IMR-90 (cell line): ENCODE measurements around the gene GRAMD4. TPM values are rescaled to one million over a fixed set of nuclear protein-coding genes. Genes with fewer than 3 reads are reported as not detected.

Experiments
- ATAC-seq: fragments of 200-7000 bp; cut with Tn5 transposase; 2 replicates; pipeline ENCODE4 v1.9.1; 2020; ENCODE audit warnings: low read depth, mild to moderate bottlenecking, moderate library complexity
- BruUV-seq: library from RNA; stranded (reverse); fragments of 400-500 nt; replicated peaks from 2 replicates; lab custom pipeline; 2021; lab: Mats Ljungman, UMichigan
- CTCF ChIA-PET: fragments of 300-600 bp; formaldehyde crosslinking; extraction: SDS; loops from one replicate; lab custom pipeline; 2021; ENCODE audit warnings: antibody characterized with exemption; lab: Yijun Ruan, JAX
- POLR2A ChIA-PET: fragments of 300-600 bp; sonication (Branson Sonifier 250); formaldehyde crosslinking; loops from one replicate; lab custom pipeline; 2022; ENCODE audit warnings: antibody characterized with exemption; ENCODE audit not compliant: unreplicated experiment; lab: Charles Lee
- DNase-seq: peaks from one replicate; pipeline ENCODE4 v3.0.0; 2013
- H2AFZ ChIP-seq: replicated peaks from 2 replicates; pipeline ENCODE3; 2013; ENCODE audit warnings: low read length, mild to moderate bottlenecking; ENCODE audit not compliant: poor library complexity
- H2AK5ac ChIP-seq: 2 replicates; pipeline ENCODE4 v1.6.1; 2013; ENCODE audit warnings: low read depth, low read length, inconsistent platforms
- H2AK9ac ChIP-seq: replicated peaks from 2 replicates; pipeline ENCODE3; 2013; ENCODE audit warnings: mild to moderate bottlenecking, low read depth, low read length, moderate library complexity; ENCODE audit not compliant: poor library complexity
- H2BK120ac ChIP-seq: 2 replicates; pipeline ENCODE4 v1.6.1; 2013; ENCODE audit warnings: low read depth, low read length, inconsistent platforms
- H2BK15ac ChIP-seq: 3 replicates; pipeline ENCODE4 v1.6.1; 2013; ENCODE audit warnings: low read depth, low read length, inconsistent platforms
- H2BK20ac ChIP-seq: 2 replicates; pipeline ENCODE4 v1.6.1; 2013; ENCODE audit warnings: low read depth, mild to moderate bottlenecking, inconsistent platforms, low read length, moderate library complexity
- H2BK5ac ChIP-seq: 2 replicates; pipeline ENCODE4 v1.6.1; 2013; ENCODE audit warnings: mild to moderate bottlenecking, low read depth, low read length, inconsistent platforms; ENCODE audit not compliant: poor library complexity, severe bottlenecking
- H3K14ac ChIP-seq: replicated peaks from 2 replicates; pipeline ENCODE4 v1.6.1; 2013; ENCODE audit warnings: low read depth, low read length, inconsistent platforms
- H3K18ac ChIP-seq: 2 replicates; pipeline ENCODE4 v1.6.1; 2013; ENCODE audit warnings: low read depth, low read length, control low read depth
- H3K23ac ChIP-seq: 2 replicates; pipeline ENCODE4 v1.6.1; 2013; ENCODE audit warnings: low read depth, low read length, inconsistent platforms
- H3K27ac ChIP-seq: 2 replicates; pipeline ENCODE4 v1.5.1; 2013; ENCODE audit warnings: mild to moderate bottlenecking, control low read depth, low read length; ENCODE audit not compliant: insufficient read depth
- H3K27me3 ChIP-seq: 2 replicates; pipeline ENCODE4 v1.6.1; 2013; ENCODE audit warnings: low read length; ENCODE audit not compliant: control insufficient read depth, insufficient read depth
- H3K36me3 ChIP-seq: 2 replicates; pipeline ENCODE4 v1.6.1; 2013; ENCODE audit warnings: low read length, mixed read lengths; ENCODE audit not compliant: control insufficient read depth, insufficient read depth
- H3K4ac ChIP-seq: 2 replicates; pipeline ENCODE4 v1.6.1; 2013; ENCODE audit warnings: low read depth, low read length, inconsistent platforms
- H3K4me1 ChIP-seq: 2 replicates; pipeline ENCODE4 v1.6.1; 2013; ENCODE audit warnings: low read length, mixed read lengths; ENCODE audit not compliant: control insufficient read depth, insufficient read depth
- H3K4me2 ChIP-seq: 2 replicates; pipeline ENCODE4 v1.6.1; 2013; ENCODE audit warnings: low read depth, mild to moderate bottlenecking, control low read depth, low read length, moderate library complexity
- H3K4me3 ChIP-seq: 2 replicates; pipeline ENCODE4 v1.5.1; 2013; ENCODE audit warnings: low read depth, mild to moderate bottlenecking, control low read depth, low read length, moderate library complexity; ENCODE audit not compliant: insufficient read depth
- H3K56ac ChIP-seq: 2 replicates; pipeline ENCODE4 v1.6.1; 2013; ENCODE audit warnings: low read length, inconsistent platforms; ENCODE audit not compliant: insufficient read depth; ENCODE audit errors: extremely low read depth
- H3K79me1 ChIP-seq, 2 experiments: 2 replicates each; pipeline ENCODE4 v1.6.1; 2013; ENCODE audit warnings: low read length in 2 of 2, inconsistent platforms in 1 of 2, low read depth in 1 of 2
- H3K9ac ChIP-seq: 2 replicates; pipeline ENCODE4 v1.6.1; 2013; ENCODE audit warnings: low read depth, low read length, control low read depth
- H3K9me1 ChIP-seq: 2 replicates; pipeline ENCODE4 v1.6.1; 2013; ENCODE audit warnings: low read length, inconsistent platforms; ENCODE audit not compliant: insufficient read depth
- H3K9me3 ChIP-seq: 2 replicates; pipeline ENCODE4 v1.6.1; 2013; ENCODE audit warnings: low read length; ENCODE audit not compliant: control insufficient read depth, insufficient read depth
- H4K20me1 ChIP-seq: 2 replicates; pipeline ENCODE4 v1.6.1; 2013; ENCODE audit warnings: low read length, inconsistent platforms; ENCODE audit not compliant: insufficient read depth
- H4K5ac ChIP-seq: 2 replicates; pipeline ENCODE4 v1.6.1; 2013; ENCODE audit warnings: mild to moderate bottlenecking, low read depth, low read length, control low read depth
- H4K8ac ChIP-seq, 2 experiments: 2 replicates each; pipeline ENCODE4 v1.6.1; 2013; ENCODE audit warnings: low read depth in 2 of 2, low read length in 2 of 2, control low read depth in 1 of 2, inconsistent platforms in 1 of 2
- H4K91ac ChIP-seq: 2 replicates; pipeline ENCODE4 v1.6.1; 2013; ENCODE audit warnings: low read depth, low read length, inconsistent platforms; ENCODE audit not compliant: insufficient read depth
- BHLHE40 ChIP-seq: fragments of 150-350 bp; IDR thresholded peaks from 2 replicates; pipeline ENCODE4 v1.6.1; 2016; ENCODE audit warnings: mild to moderate bottlenecking, low read depth, low read length
- CEBPB ChIP-seq: IDR thresholded peaks from 2 replicates; pipeline ENCODE4 v1.6.1; 2012; ENCODE audit warnings: low read depth, low read length, improper control_type of control experiment
- CHD1 ChIP-seq: IDR thresholded peaks from 2 replicates; pipeline ENCODE4 v1.6.1; 2012; ENCODE audit warnings: low read depth, low read length, improper control_type of control experiment
- FOS ChIP-seq: fragments of 150-350 bp; IDR thresholded peaks from 2 replicates; pipeline ENCODE4 v1.6.1; 2016; ENCODE audit warnings: low read depth, low read length
- MAFK ChIP-seq: IDR thresholded peaks from 2 replicates; pipeline ENCODE4 v1.6.1; 2012; ENCODE audit warnings: low read depth, low read length, improper control_type of control experiment
- MAZ ChIP-seq: IDR thresholded peaks from 2 replicates; pipeline ENCODE4 v1.6.1; 2012; ENCODE audit warnings: low read depth, mild to moderate bottlenecking, low read length, improper control_type of control experiment, moderate library complexity, borderline replicate concordance
- MXI1 ChIP-seq: IDR thresholded peaks from 2 replicates; pipeline ENCODE4 v1.6.1; 2012; ENCODE audit warnings: low read depth, mild to moderate bottlenecking, low read length, moderate library complexity, borderline replicate concordance
- POLR2A ChIP-seq: IDR thresholded peaks from 2 replicates; pipeline ENCODE4 v1.6.1; 2012; ENCODE audit warnings: mild to moderate bottlenecking, low read depth, low read length
- RAD21 ChIP-seq: IDR thresholded peaks from 2 replicates; pipeline ENCODE4 v1.6.1; 2012; ENCODE audit warnings: low read length, improper control_type of control experiment
- RCOR1 ChIP-seq: IDR thresholded peaks from 2 replicates; pipeline ENCODE4 v1.6.1; 2012; ENCODE audit warnings: mild to moderate bottlenecking, low read length, improper control_type of control experiment; ENCODE audit not compliant: insufficient replicate concordance
- RFX5 ChIP-seq: IDR thresholded peaks from 2 replicates; pipeline ENCODE4 v1.8.0; 2012; ENCODE audit warnings: low read depth, mild to moderate bottlenecking, low read length, moderate library complexity
- SMC3 ChIP-seq: fragments of 150-350 bp; IDR thresholded peaks from 2 replicates; pipeline ENCODE4 v1.6.1; 2016; ENCODE audit warnings: low read depth, mild to moderate bottlenecking, antibody characterized with exemption, low read length, moderate library complexity
- WGBS, 2 experiments: methylation state at CpG; one replicate each; pipeline versions ENCODE4 v1.1.5 to v1.1.7; 2013; ENCODE audit warnings: missing lambda C conversion rate in 2 of 2; ENCODE audit not compliant: insufficient read length in 1 of 2; ENCODE audit errors: extremely low coverage in 2 of 2; 5-methylcytosine and 5-hydroxymethylcytosine counted together
- dilution Hi-C: fragments of 300-500 bp; cut with HindIII; formaldehyde crosslinking; loops from one replicate; pipeline ENCODE4 v1.14.3; 2018; ENCODE audit warnings: low sequenced_read_pairs; ENCODE audit not compliant: unreplicated experiment
- in situ Hi-C: fragments of 300-500 bp; cut with MboI; formaldehyde crosslinking; loops from 3 replicates; pipeline ENCODE4 v1.14.3; 2019; ENCODE audit warnings: low sequenced_read_pairs, inconsistent platforms, mixed read lengths
- intact Hi-C: fragments of 100-400 bp; cut with micrococcal nuclease; formaldehyde crosslinking; loops from 2 replicates; pipeline ENCODE4 v1.10.0; 2022
- polyA plus RNA-seq, 3 experiments: library from polyadenylated mRNA; depleted of rRNA; stranded (reverse); fragments of >200 nt; gene quantifications; 2 replicates each; pipeline ENCODE4 v1.2.3, GENCODE V29; 2012; ENCODE audit warnings: low replicate concordance in 1 of 3
- total RNA-seq: library from RNA; depleted of rRNA; stranded (reverse); fragments of >200 nt; gene quantifications from 2 replicates; pipeline ENCODE4 v1.2.3, GENCODE V29; 2012
- TF ChIP-seq, protein P1 (sequence below): fragments of 150-350 bp; IDR thresholded peaks from 2 replicates; pipeline ENCODE4 v1.6.1; 2017; ENCODE audit warnings: mild to moderate bottlenecking, antibody characterized with exemption, low read length, low read depth
- TF ChIP-seq, protein P2 (sequence below): fragments of 150-350 bp; IDR thresholded peaks from 2 replicates; pipeline ENCODE4 v1.6.1; 2016; ENCODE audit warnings: low read depth, mild to moderate bottlenecking, low read length, moderate library complexity, borderline replicate concordance

Gene GRAMD4
- total and polyA plus RNA-seq, 2 of the 4 experiments (the other 2 are of a cell fraction) = 2.7 to 5.8 TPM

DNA sequence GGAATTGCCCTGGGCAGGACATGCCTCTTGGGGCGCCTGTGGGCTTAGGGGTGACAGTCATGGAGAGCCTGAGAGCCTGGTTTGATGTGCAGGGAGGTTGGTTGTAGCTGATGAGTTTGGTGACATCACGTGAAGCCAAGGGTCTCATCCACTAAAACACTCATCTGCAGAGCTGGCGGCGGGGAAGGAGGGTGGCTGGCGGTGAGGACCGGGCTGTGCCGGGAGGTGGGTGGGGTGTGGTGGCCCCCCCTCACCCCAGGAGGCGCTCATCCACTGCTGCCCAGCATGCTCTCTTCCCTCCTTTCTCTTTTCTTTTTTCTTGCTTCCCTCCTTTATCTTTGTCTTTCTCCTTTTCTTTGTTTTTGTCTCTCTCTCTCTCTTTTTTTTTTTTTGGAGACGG lies 49.0 kb downstream of the GRAMD4 start:
- no CpG with 5 or more reads among the region's 9 CpGs for WGBS, 2 experiments

More for the DNA sequence above, 49.0 kb downstream of the GRAMD4 start:
- Histone ChIP-seq H2BK15ac (no peak overlapping the region), H3K4ac (no peak overlapping the region), H3K9me3 (no peaks in the 10 kb centered on the region), H4K5ac (no peak overlapping the region), H3K27ac (no peak overlapping the region), H3K79me1 (no peaks in the 10 kb centered on the region), H3K36me3 (peaks cover 60% of the 10 kb centered on the region), H3K23ac (no peak overlapping the region), H2BK20ac (no peak overlapping the region), H4K8ac (no peak overlapping the region), H3K56ac (no peak overlapping the region), H2AFZ (no peak overlapping the region), H3K4me1 (no peaks in the 10 kb centered on the region), H4K91ac (no peak overlapping the region), H3K9ac (no peak overlapping the region), H3K4me2 (no peak overlapping the region), H2BK5ac (no peak overlapping the region), H3K18ac (no peak overlapping the region), H3K27me3 (no peaks in the 10 kb centered on the region), H3K9me1 (no peaks in the 10 kb centered on the region), H3K14ac (no peak overlapping the region), H3K4me3 (no peak overlapping the region), H2AK9ac (no peak overlapping the region), H2AK5ac (no peak overlapping the region), H4K20me1 (no peaks in the 10 kb centered on the region), H2BK120ac (no peak overlapping the region)
- in situ Hi-C loops (no loop called here), dilution Hi-C loops (no loop called here), intact Hi-C loops (no loop called here)
- BruUV-seq = no TSS peak
- POLR2A ChIA-PET = no interaction called here
- no peak for DNase-seq
- no peak for TF ChIP-seq RAD21
- TF ChIP-seq CEBPB = no peak
- no peak for TF ChIP-seq MAZ
- TF ChIP-seq, protein P1, sequence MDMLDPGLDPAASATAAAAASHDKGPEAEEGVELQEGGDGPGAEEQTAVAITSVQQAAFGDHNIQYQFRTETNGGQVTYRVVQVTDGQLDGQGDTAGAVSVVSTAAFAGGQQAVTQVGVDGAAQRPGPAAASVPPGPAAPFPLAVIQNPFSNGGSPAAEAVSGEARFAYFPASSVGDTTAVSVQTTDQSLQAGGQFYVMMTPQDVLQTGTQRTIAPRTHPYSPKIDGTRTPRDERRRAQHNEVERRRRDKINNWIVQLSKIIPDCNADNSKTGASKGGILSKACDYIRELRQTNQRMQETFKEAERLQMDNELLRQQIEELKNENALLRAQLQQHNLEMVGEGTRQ = no peak
- TF ChIP-seq RFX5 = no peak
- TF ChIP-seq RCOR1 = no peak
- no peak for TF ChIP-seq MXI1
- no peak for TF ChIP-seq MAFK
- TF ChIP-seq, protein P2, sequence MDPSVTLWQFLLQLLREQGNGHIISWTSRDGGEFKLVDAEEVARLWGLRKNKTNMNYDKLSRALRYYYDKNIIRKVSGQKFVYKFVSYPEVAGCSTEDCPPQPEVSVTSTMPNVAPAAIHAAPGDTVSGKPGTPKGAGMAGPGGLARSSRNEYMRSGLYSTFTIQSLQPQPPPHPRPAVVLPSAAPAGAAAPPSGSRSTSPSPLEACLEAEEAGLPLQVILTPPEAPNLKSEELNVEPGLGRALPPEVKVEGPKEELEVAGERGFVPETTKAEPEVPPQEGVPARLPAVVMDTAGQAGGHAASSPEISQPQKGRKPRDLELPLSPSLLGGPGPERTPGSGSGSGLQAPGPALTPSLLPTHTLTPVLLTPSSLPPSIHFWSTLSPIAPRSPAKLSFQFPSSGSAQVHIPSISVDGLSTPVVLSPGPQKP = no peak
- TF ChIP-seq BHLHE40 = no peak
- no peak for TF ChIP-seq SMC3
- TF ChIP-seq CHD1 = no peak
- TF ChIP-seq FOS = no peak
- no peak for TF ChIP-seq POLR2A
- ATAC-seq = no peak
- CTCF ChIA-PET = no interaction called here
